Testis (tissue), 2 donors: Measurements from ENCODE around the gene CMTM7.

Experiments used
- CTCF ChIP-seq, 3 experiments: fragments of 450-650 bp in 2 of 3; fragments of 200-600 bp in 1 of 3; sonication (generic) in 1 of 3; IDR thresholded peaks; one replicate each; pipeline ENCODE4 v1.5.1; 2016 to 2019; ENCODE audit warnings: antibody characterized with exemption in 3 of 3, mild to moderate bottlenecking in 2 of 3, moderate library complexity in 1 of 3
- POLR2A ChIP-seq: fragments of 450-650 bp; IDR thresholded peaks from one replicate; pipeline ENCODE4 v1.6.1; 2017; ENCODE audit warnings: antibody characterized with exemption, mild to moderate bottlenecking, moderate library complexity

- TF ChIP-seq CTCF (IDR thresholded peaks at IDR 0.05) (no peak), POLR2A (no peak)
Observed at GRCh38 chr3:32401126-32401525, 9.5 kb downstream of the CMTM7 start.
